SHP77 treated with DMSO at 0.1 percent for 48 hours (cell line): ENCODE results near the gene PEA15.

Experiments used
- DNase-seq: peaks from one replicate; lab custom pipeline; 2025; lab: John Stamatoyannopoulos, UW

PEA15 gene

GRCh38 chr1:160205242-160206035 lies at the start of gene PEA15:
Gene PEA15, plus strand, starts transcription at chr1:160205384. Its CDS starts 6,161 bp downstream, at chr1:160211545.
- no peak for DNase-seq

- no peak for DNase-seq
These were observed 48.8 kb upstream of the PEA15 start for GRCh38 chr1:160156361-160156760.

- DNase-seq = no peak
These were observed 48.0 kb upstream of the PEA15 start for GRCh38 chr1:160157174-160157573.

- no peak for DNase-seq
These were observed 47.2 kb upstream of the PEA15 start for GRCh38 chr1:160158031-160158430.

- DNase-seq = no peak
These were observed 46.6 kb upstream of the PEA15 start for GRCh38 chr1:160158534-160158933.

- no peak for DNase-seq
These were observed 45.3 kb upstream of the PEA15 start for GRCh38 chr1:160159846-160160245.

- DNase-seq = no peak
These were observed 43.0 kb upstream of the PEA15 start for GRCh38 chr1:160161965-160162705.

GRCh38 chr1:160162931-160163330 lies 42.3 kb upstream of the PEA15 start:
- DNase-seq = no peak

- DNase-seq = no peak
These were observed 41.6 kb upstream of the PEA15 start for GRCh38 chr1:160163615-160164014.

- DNase-seq = no peak
These were observed 41.1 kb upstream of the PEA15 start for GRCh38 chr1:160164121-160164520.

GRCh38 chr1:160166166-160166868 lies 38.9 kb upstream of the PEA15 start:
- DNase-seq = no peak

- no peak for DNase-seq
These were observed 38.1 kb upstream of the PEA15 start for GRCh38 chr1:160167056-160167455.

- DNase-seq = no peak
These were observed 37.6 kb upstream of the PEA15 start for GRCh38 chr1:160167580-160167979.

GRCh38 chr1:160168016-160168415 lies 37.2 kb upstream of the PEA15 start:
- DNase-seq = no peak

- no peak for DNase-seq
These were observed 36.4 kb upstream of the PEA15 start for GRCh38 chr1:160168609-160169369.

GRCh38 chr1:160169553-160170399 lies 35.4 kb upstream of the PEA15 start:
- no peak for DNase-seq

GRCh38 chr1:160171354-160171753 lies 33.8 kb upstream of the PEA15 start:
- DNase-seq = no peak

GRCh38 chr1:160171980-160172379 lies 33.2 kb upstream of the PEA15 start:
- no peak for DNase-seq

- no peak for DNase-seq
These were observed 28.0 kb upstream of the PEA15 start for GRCh38 chr1:160177231-160177630.

GRCh38 chr1:160177667-160178066 lies 27.5 kb upstream of the PEA15 start:
- DNase-seq = no peak

GRCh38 chr1:160178731-160179130 lies 26.5 kb upstream of the PEA15 start:
- DNase-seq = no peak
